IPS DF 6.9 (cell line): ENCODE results near the gene PRKAA2.
A peak's percentile ranks its signal among the peaks of the same experiment; 100 is the strongest.

Source experiments
- DNase-seq: peaks from one replicate; pipeline ENCODE4 v3.0.0-alpha.2; 2013; ENCODE audit warnings: low read depth, low spot score
- H3K27ac ChIP-seq: one replicate; pipeline ENCODE4 v1.5.1; 2013; ENCODE audit warnings: low read length, control low read depth
- H3K27me3 ChIP-seq: 2 replicates; pipeline ENCODE4 v1.6.1; 2013; ENCODE audit warnings: mild to moderate bottlenecking, low read length; ENCODE audit not compliant: control insufficient read depth, insufficient read depth
- H3K36me3 ChIP-seq: 2 replicates; pipeline ENCODE4 v1.6.1; 2013; ENCODE audit warnings: low read length; ENCODE audit not compliant: control insufficient read depth, insufficient read depth
- H3K4me1 ChIP-seq: 2 replicates; pipeline ENCODE4 v1.6.1; 2013; ENCODE audit warnings: low read length; ENCODE audit not compliant: control insufficient read depth, insufficient read depth
- H3K4me3 ChIP-seq: 2 replicates; pipeline ENCODE4 v1.5.1; 2013; ENCODE audit warnings: mild to moderate bottlenecking, low read length
- H3K9me3 ChIP-seq: 2 replicates; pipeline ENCODE4 v1.6.1; 2013; ENCODE audit warnings: low read length, inconsistent platforms; ENCODE audit not compliant: control insufficient read depth, insufficient read depth
- WGBS: extraction: QIAGEN DNeasy Blood & Tissue Kit; methylation state at CpG from one replicate; pipeline ENCODE4 v1.1.7; 2013; ENCODE audit warnings: mixed read lengths, missing lambda C conversion rate; ENCODE audit not compliant: insufficient read length, insufficient coverage; 5-methylcytosine and 5-hydroxymethylcytosine counted together

The PRKAA2 gene

DNA sequence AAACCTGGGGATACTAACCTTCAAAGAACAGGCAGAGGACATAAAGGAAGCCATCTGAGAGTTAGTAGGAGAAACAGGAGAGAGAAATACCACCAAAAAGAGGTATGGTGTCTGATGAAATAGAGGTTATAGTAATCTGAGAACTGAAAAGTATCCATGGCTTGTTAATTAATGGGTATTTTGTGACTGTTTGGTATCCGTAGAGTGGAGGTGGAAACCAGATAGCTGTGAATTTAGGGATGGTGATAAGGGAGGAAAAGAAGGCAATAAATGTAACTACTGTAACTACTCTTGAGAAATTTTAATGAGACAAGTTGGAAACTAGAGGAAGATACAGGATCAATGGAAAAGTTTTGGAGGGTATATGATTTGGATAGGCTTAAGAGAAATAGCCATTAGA, 27.5 kb downstream of the PRKAA2 start:
- Histone ChIP-seq H3K27me3 (no peaks in the 10 kb centered on the region), H3K36me3 (no peaks in the 10 kb centered on the region), H3K9me3 (no peaks in the 10 kb centered on the region), H3K27ac (no peak overlapping the region), H3K4me1 (no peaks in the 10 kb centered on the region), H3K4me3 (no peak overlapping the region)
- WGBS, result no CpG with 5 or more reads among the region's 1 CpG
- no peak for DNase-seq

DNA sequence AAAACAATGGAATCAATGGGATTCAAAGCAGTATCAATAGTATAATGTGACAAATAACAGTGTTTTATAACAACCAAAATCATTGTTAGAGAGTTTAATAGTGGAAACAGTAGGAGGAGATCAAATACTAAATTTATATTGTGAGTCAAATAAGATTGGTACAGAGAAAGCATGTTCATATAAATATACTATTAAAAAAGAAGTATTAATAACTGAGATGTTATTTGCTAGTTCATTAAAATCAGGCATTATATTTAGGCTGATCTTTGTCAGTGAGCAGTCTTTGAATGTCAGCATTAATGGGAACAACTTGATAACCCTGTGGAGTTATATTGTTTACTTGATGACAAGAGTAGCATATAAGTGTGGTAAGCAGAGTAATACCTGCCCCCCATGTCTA, 30.6 kb downstream of the PRKAA2 start:
- Histone ChIP-seq H3K36me3 (no peaks in the 10 kb centered on the region; the same call in 1 of the 2 replicates), H3K27ac (no peak overlapping the region), H3K27me3 (no peaks in the 10 kb centered on the region), H3K4me3 (no peak overlapping the region), H3K4me1 (no peaks in the 10 kb centered on the region), H3K9me3 (no peaks in the 10 kb centered on the region)
- no peak for DNase-seq

DNA sequence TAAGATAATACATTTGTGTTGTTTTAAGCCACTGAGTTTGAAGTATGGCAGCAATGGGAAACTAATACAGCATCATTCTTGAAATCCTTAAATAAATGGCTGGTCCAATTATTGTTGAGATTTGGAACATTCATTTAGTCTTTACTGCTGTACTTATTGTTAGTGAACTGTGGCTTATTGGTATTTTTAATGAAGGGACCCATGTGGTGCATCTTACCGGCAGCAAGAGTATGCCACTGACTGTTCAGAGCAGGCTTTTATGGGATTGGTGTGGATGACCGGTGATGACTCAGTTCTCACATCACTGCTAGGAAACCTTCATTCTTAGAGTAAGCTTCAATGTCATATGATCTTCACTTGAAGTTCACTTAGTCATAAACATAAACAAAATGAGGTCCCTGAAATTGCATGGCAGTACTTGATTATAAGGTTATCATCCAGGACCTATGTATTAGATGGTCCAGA, 31.5 kb downstream of the PRKAA2 start:
- no CpG with 5 or more reads among the region's 2 CpGs for WGBS
- Histone ChIP-seq H3K27me3 (no peaks in the 10 kb centered on the region), H3K4me1 (no peaks in the 10 kb centered on the region), H3K9me3 (no peaks in the 10 kb centered on the region), H3K27ac (no peak overlapping the region), H3K36me3 (no peaks in the 10 kb centered on the region; the same call in 1 of the 2 replicates), H3K4me3 (no peak overlapping the region)
- no peak for DNase-seq

DNA sequence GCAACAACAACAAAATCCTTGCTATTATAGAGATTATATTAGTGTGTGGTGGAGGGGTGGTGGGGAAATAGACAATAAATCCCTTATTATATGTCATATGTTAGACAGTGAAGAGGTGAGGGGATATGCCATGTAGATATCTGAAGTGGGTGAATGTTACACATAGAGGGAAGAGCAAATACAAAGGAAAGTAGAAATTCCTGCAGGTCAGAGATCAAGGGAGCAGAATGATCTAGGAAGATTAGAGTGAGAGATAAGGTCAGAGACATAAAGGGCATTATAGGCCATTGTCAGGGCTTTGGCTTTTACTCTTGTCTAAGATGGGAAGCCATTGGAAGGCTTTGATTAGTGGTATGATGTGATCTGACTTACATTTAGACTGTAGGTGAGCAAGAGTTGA, 38.5 kb downstream of the PRKAA2 start:
- no peak overlapping the region for H3K27ac ChIP-seq
- H3K4me1 ChIP-seq, result no peaks in the 10 kb centered on the region
- no peaks in the 10 kb centered on the region for H3K27me3 ChIP-seq
- no peaks in the 10 kb centered on the region; the same call in 1 of the 2 replicates for H3K36me3 ChIP-seq
- no peaks in the 10 kb centered on the region for H3K9me3 ChIP-seq
- DNase-seq, result no peak
- no peak overlapping the region for H3K4me3 ChIP-seq

DNA sequence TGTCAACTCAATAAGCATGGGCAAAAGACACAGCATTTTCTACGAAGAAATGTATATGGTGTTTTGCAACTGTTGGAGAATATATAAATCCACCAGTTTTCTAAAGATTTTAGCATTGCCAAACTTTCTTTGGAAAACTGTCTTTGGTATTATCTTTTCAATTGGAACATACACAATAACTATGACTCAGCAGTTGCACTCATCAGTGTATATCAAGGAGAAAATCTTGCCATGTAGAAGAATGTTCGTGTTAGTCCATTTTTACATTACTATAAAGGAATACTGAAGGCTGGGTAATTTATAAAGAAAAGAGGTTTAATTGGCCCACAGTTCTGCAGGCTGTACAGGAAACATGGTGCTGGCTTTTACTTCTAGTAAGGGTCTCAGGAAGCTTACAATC, 41.1 kb downstream of the PRKAA2 start:
- Histone ChIP-seq H3K9me3 (no peaks in the 10 kb centered on the region), H3K27ac (no peak overlapping the region), H3K4me3 (no peak overlapping the region), H3K36me3 (no peaks in the 10 kb centered on the region), H3K4me1 (no peaks in the 10 kb centered on the region), H3K27me3 (no peaks in the 10 kb centered on the region)
- no peak for DNase-seq
- WGBS, result no CpG with 5 or more reads among the region's 2 CpGs

DNA sequence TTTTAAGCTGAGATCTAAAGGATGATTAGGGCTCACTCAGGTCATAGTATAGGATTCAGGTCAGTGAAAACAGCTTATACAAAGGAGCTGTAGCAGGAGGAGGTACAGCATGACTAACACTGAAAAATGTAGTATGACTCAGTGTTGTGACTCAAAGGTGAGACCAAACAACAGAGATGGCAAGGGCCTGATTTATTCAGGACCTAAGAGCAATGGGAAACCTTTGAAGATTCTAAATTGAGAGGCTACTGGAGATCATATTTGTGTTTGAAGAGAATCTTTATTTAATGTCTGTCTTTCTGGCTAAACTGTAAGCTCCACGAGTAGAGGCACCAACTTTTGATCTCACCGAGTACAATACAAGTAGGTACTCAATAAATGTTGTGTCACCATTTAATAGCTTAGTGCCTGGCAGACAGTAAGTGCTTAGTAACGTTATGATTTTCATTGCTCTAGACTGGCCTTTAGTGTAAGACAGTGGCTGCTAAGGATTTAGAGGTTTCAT, 43.5 kb downstream of the PRKAA2 start:
- no peak for DNase-seq
- no CpG with 5 or more reads among the region's 3 CpGs for WGBS
- no peak overlapping the region for H3K27ac ChIP-seq
- H3K4me3 ChIP-seq, result no peak overlapping the region
- no peaks in the 10 kb centered on the region for H3K9me3 ChIP-seq
- H3K4me1 ChIP-seq, result no peaks in the 10 kb centered on the region
- H3K36me3 ChIP-seq, result no peaks in the 10 kb centered on the region
- no peaks in the 10 kb centered on the region for H3K27me3 ChIP-seq

DNA sequence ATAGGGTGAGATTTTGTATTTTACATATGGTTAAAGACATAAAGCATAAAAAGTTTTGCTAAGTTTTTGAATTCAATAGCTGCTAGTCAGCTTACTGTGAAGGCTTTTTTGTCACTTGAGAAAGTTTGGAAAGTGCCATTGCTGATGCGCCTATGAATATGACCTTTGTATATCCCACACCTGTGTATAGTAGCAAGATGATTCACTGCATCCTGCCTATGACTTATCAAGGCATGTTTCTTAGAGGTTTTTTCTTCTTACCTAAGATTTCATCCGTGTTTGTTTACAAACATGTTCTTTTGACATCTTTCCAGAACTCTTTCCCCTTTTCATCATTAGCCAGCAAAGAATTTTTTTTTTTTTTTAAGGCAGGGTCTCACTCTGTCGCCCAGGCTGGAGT, 51.5 kb downstream of the PRKAA2 start:
- Histone ChIP-seq H3K4me3 (no peak overlapping the region), H3K27ac (no peak overlapping the region)
- no CpG with 5 or more reads among the region's 3 CpGs for WGBS

DNA sequence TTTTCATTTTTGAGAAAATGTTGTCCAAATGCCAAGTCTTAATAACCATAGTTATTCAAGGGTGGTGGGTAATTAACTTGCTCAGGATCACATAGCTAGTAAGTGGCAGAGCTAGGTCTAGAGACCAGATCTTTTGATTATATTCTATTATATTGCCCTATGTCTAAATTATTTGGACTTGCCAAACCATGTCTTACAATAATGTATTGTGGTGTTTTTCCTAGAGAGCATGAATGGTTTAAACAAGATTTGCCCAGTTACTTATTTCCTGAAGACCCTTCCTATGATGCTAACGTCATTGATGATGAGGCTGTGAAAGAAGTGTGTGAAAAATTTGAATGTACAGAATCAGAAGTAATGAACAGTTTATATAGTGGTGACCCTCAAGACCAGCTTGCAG, 58.6 kb downstream of the PRKAA2 start:
- no peak for DNase-seq
- WGBS, result no CpG with 5 or more reads among the region's 1 CpG
- peaks cover 2% of the 10 kb centered on the region; the same call in 1 of the 2 replicates for H3K9me3 ChIP-seq
- no peak overlapping the region for H3K4me3 ChIP-seq
- no peak overlapping the region for H3K27ac ChIP-seq
- no peaks in the 10 kb centered on the region for H3K27me3 ChIP-seq
- no peaks in the 10 kb centered on the region for H3K36me3 ChIP-seq
- no peaks in the 10 kb centered on the region for H3K4me1 ChIP-seq

More for the DNA sequence above, 51.5 kb downstream of the PRKAA2 start:
- no peaks in the 10 kb centered on the region for H3K27me3 ChIP-seq
- no peak for DNase-seq
- H3K36me3 ChIP-seq, result no peaks in the 10 kb centered on the region
- no peaks in the 10 kb centered on the region for H3K9me3 ChIP-seq
- H3K4me1 ChIP-seq, result no peaks in the 10 kb centered on the region

DNA sequence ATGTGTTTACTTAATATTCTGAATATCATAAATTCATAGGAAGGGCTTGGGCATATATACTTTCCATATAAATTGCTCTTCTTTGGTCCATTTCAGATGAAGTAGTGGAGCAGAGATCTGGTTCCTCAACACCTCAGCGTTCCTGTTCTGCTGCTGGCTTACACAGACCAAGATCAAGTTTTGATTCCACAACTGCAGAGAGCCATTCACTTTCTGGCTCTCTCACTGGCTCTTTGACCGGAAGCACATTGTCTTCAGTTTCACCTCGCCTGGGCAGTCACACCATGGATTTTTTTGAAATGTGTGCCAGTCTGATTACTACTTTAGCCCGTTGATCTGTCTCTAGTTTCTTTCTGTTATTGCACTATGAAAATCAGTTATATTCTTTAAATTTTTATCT, 62.3 kb downstream of the PRKAA2 start:
- Histone ChIP-seq H3K27ac (no peak overlapping the region), H3K27me3 (no peaks in the 10 kb centered on the region), H3K36me3 (no peaks in the 10 kb centered on the region), H3K4me1 (no peaks in the 10 kb centered on the region), H3K4me3 (no peak overlapping the region), H3K9me3 (peaks cover 2% of the 10 kb centered on the region; the same call in 1 of the 2 replicates)
- DNase-seq, result no peak
- WGBS, result no CpG with 5 or more reads among the region's 4 CpGs

DNA sequence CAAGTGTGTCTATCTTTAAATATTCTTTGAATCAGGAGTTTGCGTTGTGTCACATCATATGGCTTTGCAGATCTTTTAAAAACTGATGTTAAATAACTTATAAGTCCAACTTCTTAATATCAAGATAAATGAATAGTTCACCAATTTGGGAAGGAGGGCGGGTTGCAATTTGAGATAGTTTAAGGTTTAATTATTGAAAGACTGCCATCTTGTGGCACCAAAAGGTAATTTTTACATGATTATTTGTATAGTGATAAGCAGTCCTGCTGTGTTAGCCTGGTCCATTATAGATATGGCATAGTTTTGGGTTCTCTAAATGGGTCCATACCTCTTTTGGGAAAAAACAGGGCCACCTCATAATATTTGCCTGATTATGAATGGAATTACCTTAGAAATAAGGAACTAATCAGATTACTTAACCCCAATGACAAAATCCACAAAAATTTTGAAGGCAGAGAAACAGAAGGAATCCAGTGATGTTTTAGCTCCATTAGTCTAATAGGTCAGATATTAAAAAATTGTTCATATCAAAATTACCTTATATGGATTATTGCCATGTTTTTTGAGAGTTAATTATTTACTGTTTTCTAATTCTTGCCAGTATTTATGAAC, 64.3 kb downstream of the PRKAA2 start:
- H3K27ac ChIP-seq, result no peak overlapping the region
- DNase-seq, result peak; percentile 13

DNA sequence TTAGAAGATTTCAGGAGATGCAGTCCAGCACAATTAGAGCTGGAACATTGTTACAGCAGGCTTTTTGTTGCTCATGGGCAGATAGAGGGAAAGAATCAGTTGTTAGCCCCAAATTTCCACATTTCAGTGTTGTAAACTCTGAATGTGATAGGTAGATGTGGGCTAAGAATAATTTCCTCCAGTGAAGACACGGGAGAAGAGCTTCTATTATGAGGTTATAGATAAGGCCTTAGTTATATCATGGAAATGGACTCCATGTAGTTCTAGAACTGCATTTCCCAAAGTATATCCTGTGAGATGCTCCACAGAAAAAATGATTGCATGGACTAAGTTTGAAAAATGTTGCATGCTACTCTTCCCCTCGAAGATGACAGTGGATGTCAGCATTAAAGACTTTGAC, 64.9 kb downstream of the PRKAA2 start:
- WGBS, result no CpG with 5 or more reads among the region's 2 CpGs
- Histone ChIP-seq H3K27me3 (no peaks in the 10 kb centered on the region), H3K4me3 (no peak overlapping the region), H3K4me1 (no peaks in the 10 kb centered on the region), H3K36me3 (no peaks in the 10 kb centered on the region), H3K9me3 (no peaks in the 10 kb centered on the region), H3K27ac (no peak overlapping the region)
- no peak for DNase-seq

More for the DNA sequence above, 64.3 kb downstream of the PRKAA2 start:
- Histone ChIP-seq H3K9me3 (no peaks in the 10 kb centered on the region), H3K4me3 (no peak overlapping the region), H3K36me3 (no peaks in the 10 kb centered on the region), H3K27me3 (no peaks in the 10 kb centered on the region), H3K4me1 (no peaks in the 10 kb centered on the region)
- WGBS, result no CpG with 5 or more reads among the region's 2 CpGs
